GM12873 (cell line): Measurements from ENCODE around the gene PCGF6.

Source experiments
- TF ChIP-seq, protein P1 (sequence below): IDR thresholded peaks from 2 replicates; pipeline ENCODE4 v1.5.1; 2012; ENCODE audit warnings: low read depth, mild to moderate bottlenecking, moderate library complexity, low read length, control low read depth; ENCODE audit not compliant: insufficient read depth; ENCODE audit errors: missing control alignments

The PCGF6 gene

GRCh38 chr10:103374263-103374662 is 23.3 kb upstream of the PCGF6 start:
- TF ChIP-seq, protein P1, sequence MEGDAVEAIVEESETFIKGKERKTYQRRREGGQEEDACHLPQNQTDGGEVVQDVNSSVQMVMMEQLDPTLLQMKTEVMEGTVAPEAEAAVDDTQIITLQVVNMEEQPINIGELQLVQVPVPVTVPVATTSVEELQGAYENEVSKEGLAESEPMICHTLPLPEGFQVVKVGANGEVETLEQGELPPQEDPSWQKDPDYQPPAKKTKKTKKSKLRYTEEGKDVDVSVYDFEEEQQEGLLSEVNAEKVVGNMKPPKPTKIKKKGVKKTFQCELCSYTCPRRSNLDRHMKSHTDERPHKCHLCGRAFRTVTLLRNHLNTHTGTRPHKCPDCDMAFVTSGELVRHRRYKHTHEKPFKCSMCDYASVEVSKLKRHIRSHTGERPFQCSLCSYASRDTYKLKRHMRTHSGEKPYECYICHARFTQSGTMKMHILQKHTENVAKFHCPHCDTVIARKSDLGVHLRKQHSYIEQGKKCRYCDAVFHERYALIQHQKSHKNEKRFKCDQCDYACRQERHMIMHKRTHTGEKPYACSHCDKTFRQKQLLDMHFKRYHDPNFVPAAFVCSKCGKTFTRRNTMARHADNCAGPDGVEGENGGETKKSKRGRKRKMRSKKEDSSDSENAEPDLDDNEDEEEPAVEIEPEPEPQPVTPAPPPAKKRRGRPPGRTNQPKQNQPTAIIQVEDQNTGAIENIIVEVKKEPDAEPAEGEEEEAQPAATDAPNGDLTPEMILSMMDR: no peak

GRCh38 chr10:103373544-103373943 is 22.6 kb upstream of the PCGF6 start:
- TF ChIP-seq, protein P1: no peak

GRCh38 chr10:103367782-103368518 is 17.0 kb upstream of the PCGF6 start, which contains the start of gene TAF5:
Gene TAF5, plus strand, starts transcription at chr10:103367976. Its CDS starts 14 bp downstream, at chr10:103367990.
- TF ChIP-seq, protein P1: no peak

DNA sequence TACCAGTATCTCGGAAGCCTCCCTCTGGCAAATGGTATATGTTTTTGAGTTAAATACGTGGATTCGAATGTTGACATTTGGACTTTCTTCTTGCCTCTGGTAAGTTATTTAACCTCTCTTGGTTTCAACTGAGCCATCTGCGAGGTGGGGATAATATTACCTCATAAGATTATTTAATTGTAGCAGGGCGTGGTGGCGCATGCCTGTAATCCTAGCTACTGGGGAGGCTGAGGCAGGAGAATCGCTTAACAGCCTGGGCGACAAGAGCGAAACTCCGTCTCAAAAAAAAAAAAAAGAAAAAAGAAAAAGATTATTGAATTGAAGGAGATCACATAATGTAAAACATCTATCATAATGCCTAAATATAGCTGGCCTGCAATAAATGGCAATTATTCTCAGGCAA is 16.4 kb upstream of the PCGF6 start:
- TF ChIP-seq, protein P1: no peak

GRCh38 chr10:103355906-103356599 is 5.1 kb upstream of the PCGF6 start:
- TF ChIP-seq, protein P1: no peak

GRCh38 chr10:103353281-103353680 is 2.3 kb upstream of the PCGF6 start:
- TF ChIP-seq, protein P1: no peak

GRCh38 chr10:103350175-103350516 is 794 bp downstream of the PCGF6 start:
- TF ChIP-seq, protein P1: no peak
